ENCODE results near the gene FGF19.
"Not testable (repeated sequence)": the region's sequence is repeated elsewhere in the genome, so short reads cannot be mapped to it uniquely, and the experiment has no call there.

FGF19 gene

GRCh38 chr11:69702769-69703452 lies 911 bp downstream of the FGF19 start:
- H3K27me3 ChIP-seq (ENCODE audit: control insufficient read depth, insufficient read depth, low read length): peaks cover 82% of the 10 kb centered on the region
- no peak overlapping the region for H3K4me2 ChIP-seq (ENCODE audit: low read length)

GRCh38 chr11:69702239-69702691 lies 1.6 kb downstream of the FGF19 start:
- H3K4me2 ChIP-seq (ENCODE audit: low read length): no peak overlapping the region
- H3K4me3 ChIP-seq (ENCODE audit: low read length): no peak overlapping the region
- peaks cover 84% of the 10 kb centered on the region for H3K27me3 ChIP-seq (ENCODE audit: control insufficient read depth, insufficient read depth, low read length)
- no peak overlapping the region for H3K9ac ChIP-seq (ENCODE audit: low read depth, low read length)
- H3K36me3 ChIP-seq (ENCODE audit: insufficient read depth, low read length): no peaks in the 10 kb centered on the region
- no peaks in the 10 kb centered on the region for H3K9me3 ChIP-seq (replicated peaks; ENCODE audit: low read length)
- H3K4me1 ChIP-seq (ENCODE audit: control insufficient read depth, insufficient read depth, low read length): peaks cover 12% of the 10 kb centered on the region

More at GRCh38 chr11:69702769-69703452, 911 bp downstream of the FGF19 start:
- no peaks in the 10 kb centered on the region for H3K9me3 ChIP-seq (replicated peaks; ENCODE audit: low read length)
- no peak overlapping the region for H3K4me3 ChIP-seq (ENCODE audit: low read length)
- no peak overlapping the region for H3K9ac ChIP-seq (ENCODE audit: low read depth, low read length)
- no peaks in the 10 kb centered on the region for H3K36me3 ChIP-seq (ENCODE audit: insufficient read depth, low read length)
- H3K4me1 ChIP-seq (ENCODE audit: control insufficient read depth, insufficient read depth, low read length): peaks cover 12% of the 10 kb centered on the region

- peak overlapping the region; percentile 2 for H3K4me2 ChIP-seq (ENCODE audit: low read length)
- H3K9ac ChIP-seq (ENCODE audit: low read depth, low read length): no peak overlapping the region
- no peak overlapping the region for H3K4me3 ChIP-seq (ENCODE audit: low read length)
- H3K27me3 ChIP-seq (ENCODE audit: control insufficient read depth, insufficient read depth, low read length): peaks cover 82% of the 10 kb centered on the region
- H3K36me3 ChIP-seq (ENCODE audit: insufficient read depth, low read length): no peaks in the 10 kb centered on the region
- H3K9me3 ChIP-seq (replicated peaks; ENCODE audit: low read length): no peaks in the 10 kb centered on the region
- peaks cover 12% of the 10 kb centered on the region for H3K4me1 ChIP-seq (ENCODE audit: control insufficient read depth, insufficient read depth, low read length)
These were observed 3.3 kb downstream of the FGF19 start for GRCh38 chr11:69700278-69701140.

- Histone ChIP-seq H3K4me2 (ENCODE audit: low read length) (no peak overlapping the region), H3K4me1 (ENCODE audit: control insufficient read depth, insufficient read depth, low read length) (peaks cover 9% of the 10 kb centered on the region), H3K36me3 (ENCODE audit: insufficient read depth, low read length) (no peaks in the 10 kb centered on the region), H3K27me3 (ENCODE audit: control insufficient read depth, insufficient read depth, low read length) (peaks cover 82% of the 10 kb centered on the region), H3K9ac (ENCODE audit: low read depth, low read length) (no peak overlapping the region), H3K9me3 (replicated peaks; ENCODE audit: low read length) (no peaks in the 10 kb centered on the region), H3K4me3 (ENCODE audit: low read length) (no peak overlapping the region)
These were observed 4.6 kb downstream of the FGF19 start for GRCh38 chr11:69699213-69699612.

GRCh38 chr11:69698362-69698761 lies 5.5 kb downstream of the FGF19 start:
- H3K4me3 ChIP-seq (ENCODE audit: low read length): no peak overlapping the region
- H3K27me3 ChIP-seq (ENCODE audit: control insufficient read depth, insufficient read depth, low read length): peaks cover 82% of the 10 kb centered on the region
- no peaks in the 10 kb centered on the region for H3K36me3 ChIP-seq (ENCODE audit: insufficient read depth, low read length)
- H3K4me1 ChIP-seq (ENCODE audit: control insufficient read depth, insufficient read depth, low read length): peaks cover 7% of the 10 kb centered on the region
- H3K4me2 ChIP-seq (ENCODE audit: low read length): no peak overlapping the region
- H3K9ac ChIP-seq (ENCODE audit: low read depth, low read length): no peak overlapping the region
- no peaks in the 10 kb centered on the region for H3K9me3 ChIP-seq (replicated peaks; ENCODE audit: low read length)

- Histone ChIP-seq H3K4me2 (ENCODE audit: low read length) (no peak overlapping the region), H3K9ac (ENCODE audit: low read depth, low read length) (no peak overlapping the region), H3K27me3 (ENCODE audit: control insufficient read depth, insufficient read depth, low read length) (peaks cover 81% of the 10 kb centered on the region), H3K9me3 (replicated peaks; ENCODE audit: low read length) (no peaks in the 10 kb centered on the region), H3K36me3 (ENCODE audit: insufficient read depth, low read length) (no peaks in the 10 kb centered on the region), H3K4me1 (ENCODE audit: control insufficient read depth, insufficient read depth, low read length) (peaks cover 7% of the 10 kb centered on the region), H3K4me3 (ENCODE audit: low read length) (no peak overlapping the region)
These were observed 6.0 kb downstream of the FGF19 start for GRCh38 chr11:69697861-69698260.

GRCh38 chr11:69697469-69697843 lies 6.4 kb downstream of the FGF19 start:
- no peaks in the 10 kb centered on the region for H3K36me3 ChIP-seq (ENCODE audit: insufficient read depth, low read length)
- H3K4me3 ChIP-seq (ENCODE audit: low read length): no peak overlapping the region
- no peak overlapping the region for H3K9ac ChIP-seq (ENCODE audit: low read depth, low read length)
- no peaks in the 10 kb centered on the region for H3K9me3 ChIP-seq (replicated peaks; ENCODE audit: low read length)
- H3K27me3 ChIP-seq (ENCODE audit: control insufficient read depth, insufficient read depth, low read length): peaks cover 81% of the 10 kb centered on the region
- H3K4me1 ChIP-seq (ENCODE audit: control insufficient read depth, insufficient read depth, low read length): peaks cover 7% of the 10 kb centered on the region
- H3K4me2 ChIP-seq (ENCODE audit: low read length): no peak overlapping the region

- Histone ChIP-seq H3K9me3 (replicated peaks; ENCODE audit: low read length) (no peaks in the 10 kb centered on the region), H3K27me3 (ENCODE audit: control insufficient read depth, insufficient read depth, low read length) (peaks cover 77% of the 10 kb centered on the region), H3K36me3 (ENCODE audit: insufficient read depth, low read length) (no peaks in the 10 kb centered on the region), H3K4me3 (ENCODE audit: low read length) (no peak overlapping the region), H3K4me2 (ENCODE audit: low read length) (no peak overlapping the region), H3K9ac (ENCODE audit: low read depth, low read length) (no peak overlapping the region), H3K4me1 (ENCODE audit: control insufficient read depth, insufficient read depth, low read length) (peaks cover 7% of the 10 kb centered on the region)
These were observed 6.9 kb downstream of the FGF19 start for GRCh38 chr11:69696749-69697468.

GRCh38 chr11:69695995-69696394 lies 7.8 kb downstream of the FGF19 start:
- H3K4me2 ChIP-seq (ENCODE audit: low read length); H3K9me3 ChIP-seq (replicated peaks; ENCODE audit: low read length); H3K9ac ChIP-seq (ENCODE audit: low read depth, low read length); H3K4me1 ChIP-seq (ENCODE audit: control insufficient read depth, insufficient read depth, low read length); H3K36me3 ChIP-seq (ENCODE audit: insufficient read depth, low read length); H3K4me3 ChIP-seq (ENCODE audit: low read length): not testable (repeated sequence)
- H3K27me3 ChIP-seq (ENCODE audit: control insufficient read depth, insufficient read depth, low read length): peaks cover 73% of the 10 kb centered on the region

- Histone ChIP-seq H3K4me1 (ENCODE audit: control insufficient read depth, insufficient read depth, low read length) (peaks cover 4% of the 10 kb centered on the region), H3K4me2 (ENCODE audit: low read length) (no peak overlapping the region), H3K9me3 (replicated peaks; ENCODE audit: low read length) (no peaks in the 10 kb centered on the region), H3K4me3 (ENCODE audit: low read length) (no peak overlapping the region), H3K27me3 (ENCODE audit: control insufficient read depth, insufficient read depth, low read length) (peaks cover 73% of the 10 kb centered on the region), H3K9ac (ENCODE audit: low read depth, low read length) (no peak overlapping the region), H3K36me3 (ENCODE audit: insufficient read depth, low read length) (no peaks in the 10 kb centered on the region)
These were observed 8.2 kb downstream of the FGF19 start for GRCh38 chr11:69695581-69695980.

- no peak overlapping the region for H3K4me3 ChIP-seq (ENCODE audit: low read length)
- H3K4me2 ChIP-seq (ENCODE audit: low read length): no peak overlapping the region
- no peaks in the 10 kb centered on the region for H3K9me3 ChIP-seq (replicated peaks; ENCODE audit: low read length)
- no peaks in the 10 kb centered on the region for H3K4me1 ChIP-seq (ENCODE audit: control insufficient read depth, insufficient read depth, low read length)
- H3K27me3 ChIP-seq (ENCODE audit: control insufficient read depth, insufficient read depth, low read length): peaks cover 71% of the 10 kb centered on the region
- no peaks in the 10 kb centered on the region for H3K36me3 ChIP-seq (ENCODE audit: insufficient read depth, low read length)
- no peak overlapping the region for H3K9ac ChIP-seq (ENCODE audit: low read depth, low read length)
These were observed 9.0 kb downstream of the FGF19 start for GRCh38 chr11:69694781-69695180.

Measured in skeletal muscle satellite cell (primary cell).